NOMO-1 treated with dmso at 0.1 percent for 144 hours (cell line): ENCODE data around the gene RTN3.

Experiments
- DNase-seq: peaks from one replicate; lab custom pipeline; 2025; ENCODE audit not compliant: unreplicated experiment; lab: John Stamatoyannopoulos, UW

Gene RTN3

GRCh38 chr11:63736864-63737263 is 55.6 kb downstream of the RTN3 start:
- DNase-seq = no peak

- no peak for DNase-seq
Measured at GRCh38 chr11:63737718-63738117, 56.4 kb downstream of the RTN3 start.

DNA sequence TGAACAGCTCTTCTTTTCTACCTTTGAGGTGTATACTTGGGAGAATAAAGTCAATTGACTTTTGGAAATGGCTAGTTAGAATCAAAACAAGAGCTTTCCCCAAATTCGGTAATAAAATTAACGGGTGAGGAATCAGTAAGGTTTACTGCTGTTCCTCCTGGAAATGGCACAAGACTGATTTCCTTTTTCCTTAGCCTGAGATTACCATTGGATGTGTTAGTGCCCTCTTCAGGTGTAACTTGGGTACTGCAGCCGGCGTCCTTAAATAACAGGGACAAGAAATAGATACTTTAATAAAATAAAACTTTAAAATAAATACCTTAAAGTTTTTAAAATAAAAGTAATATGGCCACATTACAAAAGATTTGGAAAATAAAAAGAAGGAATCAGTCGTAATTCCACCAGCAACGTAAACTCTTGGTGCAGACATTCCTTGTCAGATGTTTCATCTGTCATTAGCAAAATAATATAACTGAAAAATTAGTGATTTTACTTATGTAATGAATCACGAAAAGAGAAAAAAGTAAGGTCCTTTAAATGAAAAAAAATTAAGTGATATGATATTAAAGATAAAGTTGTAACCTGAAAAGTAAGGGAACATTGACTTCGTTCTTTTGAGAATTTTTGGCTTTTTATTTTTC is 57.5 kb downstream of the RTN3 start:
- DNase-seq = no peak

DNA sequence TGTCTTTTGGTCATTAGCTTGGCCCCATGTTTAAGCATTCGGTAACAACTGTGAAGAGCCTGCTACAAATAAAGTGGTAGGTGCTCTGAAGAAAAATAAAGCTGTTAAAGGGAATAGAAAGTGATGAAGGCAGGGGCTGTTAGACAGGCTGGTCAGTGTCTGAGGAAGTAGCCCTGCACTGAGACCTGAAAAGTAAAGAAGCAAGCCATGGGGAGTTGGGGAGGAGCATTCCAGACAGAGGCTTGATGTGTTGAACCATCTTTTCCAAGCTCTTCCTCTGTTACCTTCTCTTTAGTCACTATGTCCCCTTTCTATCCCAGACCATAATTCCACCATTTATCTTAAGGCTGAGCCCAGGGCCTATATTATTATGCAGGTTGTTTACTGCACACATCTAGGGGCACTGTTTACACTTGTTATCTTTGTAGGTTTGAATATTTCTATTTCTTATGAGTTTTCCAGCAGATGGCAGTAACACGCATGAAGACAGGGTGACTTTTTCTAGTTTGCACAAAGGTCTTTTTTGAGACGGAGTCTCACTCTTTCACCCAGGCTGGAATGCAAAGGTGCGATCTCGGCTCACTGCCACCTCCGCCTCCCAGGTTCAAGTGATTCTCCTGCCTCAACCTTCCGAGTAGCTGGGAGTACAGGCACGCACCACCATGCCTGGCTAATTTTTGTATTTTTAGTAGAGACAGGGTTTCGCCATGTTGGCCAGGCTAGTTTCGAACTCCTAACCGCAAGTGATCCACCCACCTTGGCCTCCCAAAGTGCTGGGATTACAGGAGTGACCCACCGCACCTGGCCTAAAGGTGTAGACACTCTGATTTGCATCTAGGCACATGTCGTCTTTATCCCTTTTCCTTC is 64.2 kb downstream of the RTN3 start:
- DNase-seq = no peak

- DNase-seq = no peak
Measured at GRCh38 chr11:63747011-63747410, 65.7 kb downstream of the RTN3 start.

- DNase-seq = no peak
Measured at GRCh38 chr11:63749624-63750023, 68.3 kb downstream of the RTN3 start.

DNA sequence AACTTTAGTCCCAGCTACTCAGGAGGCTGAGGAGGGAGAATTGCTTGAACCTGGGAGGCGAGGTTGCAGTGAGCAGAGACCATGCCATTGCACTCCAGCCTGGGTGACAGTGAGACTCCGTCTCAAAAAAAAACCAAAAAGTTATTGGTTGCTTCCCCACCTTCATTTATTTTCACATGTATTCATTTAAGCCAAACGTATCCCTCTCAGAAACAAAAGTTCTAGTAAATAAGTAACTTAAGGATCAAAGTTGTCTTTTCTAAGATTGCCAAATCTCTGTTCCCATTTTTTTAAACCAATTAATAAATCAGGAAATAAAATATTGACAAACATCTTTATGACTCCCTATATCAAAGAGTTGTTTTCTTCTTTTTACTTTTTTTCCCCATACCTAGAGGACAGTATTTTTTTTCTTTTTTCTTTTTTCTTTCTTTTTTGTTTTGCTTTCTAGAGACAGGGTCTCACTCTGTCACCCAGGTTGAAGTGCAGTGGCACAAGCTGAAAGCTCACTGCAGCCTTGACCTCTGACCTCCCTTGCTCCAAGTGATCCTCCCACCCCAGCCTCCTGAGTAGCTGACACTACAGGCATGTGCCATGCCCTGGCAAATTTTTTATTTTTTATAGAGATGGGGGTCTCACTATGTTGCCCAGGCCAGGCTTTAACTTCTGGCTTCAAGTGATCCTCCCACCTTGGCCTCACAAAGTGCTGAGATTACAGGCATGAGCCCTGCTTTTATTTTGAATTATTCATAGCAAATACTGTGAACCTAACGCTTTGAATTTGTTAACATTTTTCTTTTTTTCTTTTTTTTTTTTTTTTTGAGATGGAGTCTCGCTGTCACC is 75.8 kb downstream of the RTN3 start:
- DNase-seq = no peak

DNA sequence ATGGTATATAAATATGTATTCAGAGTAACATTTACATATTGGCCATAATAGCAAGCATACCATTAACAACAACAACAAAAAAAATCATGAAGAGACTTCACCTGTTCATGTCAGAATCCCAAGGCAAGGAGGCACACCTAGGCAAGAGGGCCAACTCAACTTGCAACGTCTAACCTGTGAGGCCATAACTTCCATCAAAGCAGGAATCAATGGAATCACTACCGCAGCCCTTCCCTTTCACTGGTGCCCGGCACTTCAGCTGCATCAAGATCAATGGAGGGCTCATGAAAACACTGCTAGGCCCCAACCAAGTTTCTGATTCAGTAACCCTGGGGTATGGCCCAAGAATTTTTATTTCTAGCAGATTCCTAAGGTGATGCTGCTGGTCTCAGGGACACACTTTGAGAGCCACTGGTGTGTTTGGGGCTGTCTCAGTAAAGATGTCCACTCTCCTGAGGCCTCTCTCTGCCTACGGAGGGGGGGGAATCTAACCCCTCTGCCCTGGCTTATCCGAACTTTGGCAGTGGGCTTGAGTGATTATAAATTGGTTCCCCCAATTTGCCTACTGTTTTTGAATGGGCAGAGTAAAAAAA is 79.3 kb downstream of the RTN3 start:
- no peak for DNase-seq

DNA sequence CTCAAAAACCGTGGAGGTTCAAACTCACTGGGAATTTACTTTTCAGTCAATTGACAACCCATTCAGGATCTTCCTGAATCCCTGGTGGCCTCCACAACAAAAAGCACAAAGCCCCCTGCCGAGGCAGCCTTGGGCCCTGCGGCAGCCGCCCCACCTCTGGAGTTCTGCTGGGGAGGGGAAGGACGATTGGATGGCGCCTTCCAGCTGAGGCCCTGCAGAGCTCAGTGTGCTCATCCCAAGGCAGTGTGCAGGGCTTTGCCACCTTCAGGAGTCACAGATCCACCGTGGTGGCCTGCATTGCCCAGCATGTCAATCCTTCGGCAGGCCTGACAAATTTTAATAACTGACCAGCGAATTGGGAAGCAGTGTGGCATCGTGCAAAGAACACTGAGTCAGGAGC is 79.9 kb downstream of the RTN3 start:
- no peak for DNase-seq

DNA sequence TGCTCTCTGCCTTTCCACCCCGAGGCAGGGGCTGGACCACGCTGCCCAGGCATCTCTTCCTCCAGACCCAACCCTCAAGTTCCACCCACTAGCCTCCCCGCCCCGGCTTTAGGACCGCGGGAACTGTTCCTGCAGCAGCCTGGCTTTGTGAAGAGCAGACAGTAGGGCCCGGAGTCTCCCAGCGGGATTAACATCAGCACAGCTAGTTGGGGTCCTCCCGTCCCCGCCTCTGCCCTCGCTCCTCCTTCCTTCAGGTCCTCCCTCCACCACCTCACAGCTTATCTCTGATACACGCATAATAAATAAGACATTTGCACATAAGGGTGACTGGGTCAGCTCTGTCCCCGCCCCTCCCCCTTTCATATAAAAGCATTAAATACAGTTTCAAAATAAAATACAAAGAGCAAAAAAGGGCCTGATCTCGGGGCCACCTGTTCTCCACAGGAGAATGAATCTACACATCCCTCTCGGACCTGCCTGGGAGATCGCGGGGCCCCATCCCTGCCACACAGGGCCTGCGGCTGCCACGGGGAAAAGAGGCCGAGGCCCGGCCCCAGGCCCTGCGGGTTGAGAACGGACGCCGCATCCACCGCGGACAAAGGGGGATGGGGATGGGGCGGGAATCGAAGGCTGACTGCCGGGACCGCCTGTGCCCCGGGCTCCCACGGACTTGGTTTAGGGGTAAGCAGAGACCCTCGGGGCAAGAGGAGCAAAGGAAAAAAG is 80.8 kb downstream of the RTN3 start:
- DNase-seq = no peak

DNA sequence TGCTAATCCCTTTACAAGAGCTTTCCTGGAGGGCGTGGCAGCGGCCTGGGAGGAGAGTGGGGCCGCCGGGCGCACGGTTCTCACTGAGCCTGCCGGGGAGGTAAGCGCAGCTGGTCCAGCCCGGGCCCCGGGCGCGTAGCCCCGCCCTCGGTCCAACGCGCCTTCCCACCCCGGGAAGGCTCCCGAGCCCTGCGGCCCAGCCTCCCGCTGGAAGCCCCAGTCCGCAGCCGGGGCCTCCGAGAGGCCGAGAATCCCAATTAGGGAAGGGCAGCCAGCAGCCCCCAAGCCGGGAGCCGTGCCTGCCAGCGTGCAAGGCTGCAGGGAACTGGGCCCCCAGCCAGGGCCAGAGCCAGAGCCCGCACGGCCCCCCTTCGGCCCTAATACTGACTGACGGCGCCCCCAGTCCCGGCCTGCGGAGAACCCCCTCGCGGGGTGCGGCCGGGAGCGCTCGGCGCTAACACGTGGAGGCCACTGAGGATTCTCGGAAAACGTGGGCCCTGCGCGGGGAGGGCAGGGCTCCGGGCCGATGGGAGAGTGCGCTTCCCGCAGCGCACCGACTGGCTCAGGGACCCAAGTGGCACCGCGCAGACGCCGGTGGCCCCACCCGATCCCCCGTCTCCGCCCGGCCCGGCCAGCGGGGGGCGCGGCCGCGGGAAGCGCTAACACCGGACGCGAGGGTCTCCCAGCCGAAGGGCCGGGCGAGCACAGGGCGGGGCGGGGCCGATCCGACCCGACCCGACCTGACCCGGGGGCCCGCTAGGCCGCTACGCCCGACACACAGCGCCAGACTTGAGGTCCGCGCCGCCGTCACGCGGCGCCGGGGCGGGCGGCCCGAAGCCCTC is 81.6 kb downstream of the RTN3 start:
- DNase-seq = no peak

DNA sequence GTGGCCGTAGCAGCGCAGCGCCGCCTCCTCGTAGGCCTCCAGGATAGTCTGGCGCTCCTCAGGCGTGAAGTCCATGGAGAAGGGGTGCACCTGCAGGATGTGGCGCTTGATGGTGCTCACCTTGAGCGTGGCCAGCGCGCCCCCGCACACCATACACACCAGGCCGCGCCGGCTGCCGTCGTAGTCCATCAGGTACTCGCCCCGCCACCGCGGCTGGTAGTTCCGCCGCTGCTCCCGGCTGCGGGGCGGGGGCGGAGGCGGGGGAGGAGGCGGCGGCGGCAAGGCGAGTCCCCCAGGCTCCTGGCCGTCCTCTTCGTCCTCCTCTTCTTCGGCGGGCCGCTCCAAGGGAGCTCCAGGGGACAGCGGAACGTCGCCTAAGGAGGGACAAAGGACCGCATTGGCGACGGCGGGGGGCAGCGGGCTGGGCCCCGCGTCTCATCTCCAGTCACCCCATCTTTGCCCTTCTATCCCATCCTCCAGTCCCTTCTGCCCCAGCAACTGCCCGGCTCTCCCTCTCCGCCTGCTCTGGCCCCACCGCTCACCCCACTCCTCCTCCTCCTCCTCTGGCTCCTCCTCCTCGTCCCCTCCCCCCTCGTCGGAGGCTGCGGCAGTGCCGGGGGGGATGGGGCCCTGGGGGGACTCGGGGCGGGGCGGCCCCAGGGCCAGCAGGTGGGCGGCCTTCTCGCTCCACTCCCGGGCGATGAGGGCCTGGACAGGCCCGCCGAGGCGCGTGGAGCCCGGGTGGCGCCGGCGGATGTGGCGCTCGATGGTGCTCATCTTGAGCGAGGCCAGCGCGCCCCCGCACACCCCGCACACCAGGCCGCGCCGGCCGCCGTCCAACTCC is 82.4 kb downstream of the RTN3 start:
- DNase-seq = no peak

DNA sequence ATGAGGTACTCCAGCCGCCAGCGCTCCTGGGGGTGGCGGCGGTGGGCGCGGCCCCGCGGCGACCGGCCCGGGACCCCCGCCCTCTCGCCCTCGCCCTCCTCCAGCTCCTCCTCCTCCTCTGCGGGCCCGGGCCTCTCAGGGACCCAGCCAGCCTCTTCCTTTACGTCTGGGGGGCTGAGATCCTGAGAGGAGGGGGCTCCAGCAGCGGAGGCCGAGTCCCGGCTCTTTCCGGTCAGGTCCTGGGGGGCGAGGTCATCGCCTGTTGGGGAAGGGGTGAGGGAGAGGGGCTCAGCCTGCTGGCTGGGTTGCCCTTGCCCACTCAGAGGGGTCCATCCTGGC is 83.0 kb downstream of the RTN3 start:
- DNase-seq = no peak

GRCh38 chr11:63764679-63765647 is 83.7 kb downstream of the RTN3 start:
- no peak for DNase-seq

DNA sequence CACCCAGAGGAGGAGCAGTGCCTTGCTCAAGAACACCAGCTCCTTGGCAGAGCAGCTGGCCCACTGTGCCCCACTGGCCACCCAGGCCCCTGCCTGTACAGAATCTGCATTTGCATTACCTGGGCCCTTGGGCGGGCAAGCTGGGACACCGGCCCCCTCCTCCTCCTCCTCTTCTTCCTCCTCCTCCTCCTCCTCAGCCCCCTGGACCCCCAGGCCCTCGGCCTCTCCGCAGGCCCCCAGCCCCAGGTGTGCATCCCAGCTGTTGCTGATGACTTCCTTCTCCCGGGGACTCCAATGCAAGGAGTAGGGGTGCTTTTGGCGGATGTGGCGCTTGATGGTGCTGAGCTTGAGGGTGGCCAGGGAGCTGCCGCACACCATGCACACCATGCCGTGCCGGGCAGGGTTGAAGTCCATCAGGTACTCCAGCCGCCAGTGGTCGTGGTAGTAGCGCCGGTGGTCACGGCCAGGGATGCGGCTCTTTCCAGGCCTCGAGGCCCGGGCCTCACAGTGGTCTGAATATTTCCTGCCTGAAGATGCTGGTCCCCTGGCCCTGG is 84.5 kb downstream of the RTN3 start:
- no peak for DNase-seq

DNA sequence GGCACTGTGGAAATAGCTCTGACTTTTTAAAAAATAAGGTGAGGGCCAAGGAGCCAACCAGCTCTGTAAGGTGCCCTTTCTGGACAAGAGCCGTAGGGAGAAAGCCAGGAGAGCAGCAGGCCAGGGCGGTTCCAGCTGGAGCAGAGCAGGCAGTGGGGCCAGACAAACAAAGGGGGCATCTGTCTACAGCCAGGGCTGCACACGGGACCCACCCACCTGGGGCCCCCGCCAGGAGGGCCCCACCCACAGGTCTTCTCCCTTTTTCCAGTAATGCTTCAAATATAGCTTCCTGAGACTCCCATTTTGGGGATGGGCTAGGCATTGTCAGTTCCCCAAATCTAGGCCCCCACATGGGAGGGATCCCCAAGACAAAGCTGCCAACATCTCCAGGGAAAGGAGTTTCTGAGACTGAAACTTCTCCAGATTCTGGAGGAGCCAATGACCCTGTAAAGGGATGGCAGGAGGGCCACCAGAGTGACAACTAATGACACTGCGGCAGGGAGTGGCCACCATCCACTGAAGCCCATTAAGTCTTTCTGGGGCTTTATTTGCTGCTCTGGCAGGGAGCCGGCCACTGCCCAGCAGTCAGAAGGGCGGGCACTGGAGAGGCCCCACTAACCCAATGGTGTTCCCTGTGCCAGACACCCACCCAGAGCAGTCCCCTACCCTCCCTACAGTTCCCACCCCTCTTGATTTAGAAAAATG is 85.4 kb downstream of the RTN3 start:
- DNase-seq = no peak

- no peak for DNase-seq
Measured at GRCh38 chr11:63767267-63767564, 85.9 kb downstream of the RTN3 start.
